H1 (cell line): ENCODE results near the gene NDUFA12.

Experiments
- BCL11A ChIP-seq, 2 experiments: IDR thresholded peaks; one replicate each; pipeline ENCODE4 v1.6.1; 2011; ENCODE audit warnings: low read depth in 2 of 2, low read length in 2 of 2, mild to moderate bottlenecking in 2 of 2
- CTCF ChIP-seq, 3 experiments: IDR thresholded peaks; 1 replicate in 2 of 3; 2 replicates in 1 of 3; pipeline versions ENCODE4 v1.5.1 to v1.6.1; 2011; ENCODE audit warnings: low read length in 3 of 3, mild to moderate bottlenecking in 3 of 3, inconsistent platforms in 2 of 3, low read depth in 1 of 3, moderate library complexity in 1 of 3; ENCODE audit not compliant: insufficient read depth in 1 of 3; ENCODE audit errors: control extremely low read depth in 1 of 3
- EZH2 ChIP-seq: fragments of 200-600 bp; sonication (generic); IDR thresholded peaks from 2 replicates; pipeline ENCODE4 v1.7.1; 2012; ENCODE audit warnings: low read depth, mild to moderate bottlenecking, moderate library complexity, low read length, inconsistent platforms; ENCODE audit not compliant: severe bottlenecking
- HDAC2 ChIP-seq, 2 experiments: fragments of 300-600 bp in 1 of 2; sonication (generic) in 1 of 2; IDR thresholded peaks; 2 replicates each; pipeline ENCODE4 v1.6.1; 2011 to 2012; ENCODE audit warnings: low read depth in 2 of 2, low read length in 2 of 2, mild to moderate bottlenecking in 2 of 2, moderate library complexity in 2 of 2, borderline replicate concordance in 1 of 2, inconsistent platforms in 1 of 2
- JUN ChIP-seq: IDR thresholded peaks from 2 replicates; pipeline ENCODE4 v1.6.1; 2011; ENCODE audit warnings: low read depth, mild to moderate bottlenecking, improper control_type of control experiment, low read length
- SP1 ChIP-seq: IDR thresholded peaks from 2 replicates; pipeline ENCODE4 v1.6.1; 2011; ENCODE audit warnings: low read depth, low read length

- TF ChIP-seq HDAC2 (IDR thresholded peaks at IDR 0.05; ENCODE audit: borderline replicate concordance in 1 of 2, low read depth in 2 of 2, low read length in 2 of 2) (no peak), CTCF (IDR thresholded peaks at IDR 0.05; ENCODE audit: control extremely low read depth in 1 of 3, insufficient read depth in 1 of 3, low read depth in 1 of 3, low read length in 3 of 3) (no peak), BCL11A (IDR thresholded peaks at IDR 0.05; ENCODE audit: low read depth in 2 of 2, low read length in 2 of 2) (no peak), SP1 (no peak), EZH2 (no peak), JUN (no peak)
Measured at GRCh38 chr12:94987076-94987669, 16.3 kb downstream of the NDUFA12 start.
